ENCODE measurements around the gene NFIA.

NFIA gene

GRCh38 chr1:61149010-61149860, 66.9 kb downstream of the NFIA start:
- no peak for DNase-seq (ENCODE audit: low read depth in 2 of 2, low spot score in 1 of 2)

- no peak for DNase-seq (ENCODE audit: low read depth in 2 of 2, low spot score in 1 of 2)
These were observed 69.2 kb downstream of the NFIA start for GRCh38 chr1:61151565-61151964.

- DNase-seq (ENCODE audit: low read depth in 2 of 2, low spot score in 1 of 2), result no peak
These were observed 69.7 kb downstream of the NFIA start for GRCh38 chr1:61152066-61152465.

GRCh38 chr1:61152469-61153105, 70.2 kb downstream of the NFIA start:
- DNase-seq (ENCODE audit: low read depth in 2 of 2, low spot score in 1 of 2), result no peak

GRCh38 chr1:61156576-61157467, 74.5 kb downstream of the NFIA start:
- no peak for DNase-seq (ENCODE audit: low read depth in 2 of 2, low spot score in 1 of 2)

- no peak for DNase-seq (ENCODE audit: low read depth in 2 of 2, low spot score in 1 of 2)
These were observed 75.2 kb downstream of the NFIA start for GRCh38 chr1:61157468-61157987.

- DNase-seq (ENCODE audit: low read depth in 2 of 2, low spot score in 1 of 2), result no peak
These were observed 76.2 kb downstream of the NFIA start for GRCh38 chr1:61158591-61158990.

GRCh38 chr1:61160526-61160925, 78.2 kb downstream of the NFIA start:
- DNase-seq (ENCODE audit: low read depth in 2 of 2, low spot score in 1 of 2), result no peak

GRCh38 chr1:61162520-61163258, 80.3 kb downstream of the NFIA start:
- no peak for DNase-seq (ENCODE audit: low read depth in 2 of 2, low spot score in 1 of 2)

- DNase-seq (ENCODE audit: low read depth in 2 of 2, low spot score in 1 of 2), result no peak
These were observed 81.0 kb downstream of the NFIA start for GRCh38 chr1:61163355-61163754.

- DNase-seq (ENCODE audit: low read depth in 2 of 2, low spot score in 1 of 2), result no peak
These were observed 83.0 kb downstream of the NFIA start for GRCh38 chr1:61165402-61165801.

GRCh38 chr1:61167309-61167708, 84.9 kb downstream of the NFIA start:
- no peak for DNase-seq (ENCODE audit: low read depth in 2 of 2, low spot score in 1 of 2)

- DNase-seq (ENCODE audit: low read depth in 2 of 2, low spot score in 1 of 2), result no peak
These were observed 86.7 kb downstream of the NFIA start for GRCh38 chr1:61169045-61169444.

- DNase-seq (ENCODE audit: low read depth in 2 of 2, low spot score in 1 of 2), result no peak
These were observed 87.3 kb downstream of the NFIA start for GRCh38 chr1:61169634-61170033.

GRCh38 chr1:61170328-61171238, 88.2 kb downstream of the NFIA start:
- DNase-seq (ENCODE audit: low read depth in 2 of 2, low spot score in 1 of 2), result no peak

GRCh38 chr1:61171346-61171745, 89.0 kb downstream of the NFIA start:
- DNase-seq (ENCODE audit: low read depth in 2 of 2, low spot score in 1 of 2), result no peak

- no peak for DNase-seq (ENCODE audit: low read depth in 2 of 2, low spot score in 1 of 2)
These were observed 89.6 kb downstream of the NFIA start for GRCh38 chr1:61171974-61172373.

- no peak for DNase-seq (ENCODE audit: low read depth in 2 of 2, low spot score in 1 of 2)
These were observed 90.8 kb downstream of the NFIA start for GRCh38 chr1:61173118-61173517.

- no peak for DNase-seq (ENCODE audit: low read depth in 2 of 2, low spot score in 1 of 2)
These were observed 91.9 kb downstream of the NFIA start for GRCh38 chr1:61174060-61174795.

Measured in stimulated activated CD8-positive, alpha-beta memory T cell treated with anti-CD3 and anti-CD28 coated beads, Interleukin-4, amount 100 ng/mL, for 1 hour (primary cell).